Left colon (tissue), 2 donors: ENCODE data around the gene NXPE3. TPM values are rescaled to one million over a fixed set of nuclear protein-coding genes. Genes with fewer than 3 reads are reported as not detected.

Source experiments
- ATAC-seq: fragments of 200-7000 bp; cut with Tn5 transposase; one replicate; pipeline ENCODE4 v1.9.1; 2020; ENCODE audit warnings: mild to moderate bottlenecking, moderate library complexity
- DNase-seq, 2 donors: peaks; one replicate each; pipeline ENCODE4 v3.0.0-alpha.2; 2020
- intact Hi-C, 2 donors: fragments of 100-400 bp; cut with DNase I in 1 of 2; cut with micrococcal nuclease in 1 of 2; formaldehyde crosslinking; loops; one replicate each; pipeline versions ENCODE4 v1.11.2 to v1.14.0; 2022; cut with DNase I, micrococcal nuclease
- total RNA-seq, 2 donors: library from RNA; stranded (reverse); fragmentation: NEBNext Ultra II Directional; extraction: Animal tissue kit (Norgen Biotek cat#: 25700); gene quantifications; one replicate each; pipeline ENCODE4 v1.2.1, GENCODE V29; 2021
- donor health status: DM: no; HTN: no; CAD: no.
- donor health status: DM: yes; HTN: yes; CAD: no.

Gene NXPE3
- total RNA-seq, 2 donors from 2014 or later, result 2.7 to 5.4 TPM

DNA sequence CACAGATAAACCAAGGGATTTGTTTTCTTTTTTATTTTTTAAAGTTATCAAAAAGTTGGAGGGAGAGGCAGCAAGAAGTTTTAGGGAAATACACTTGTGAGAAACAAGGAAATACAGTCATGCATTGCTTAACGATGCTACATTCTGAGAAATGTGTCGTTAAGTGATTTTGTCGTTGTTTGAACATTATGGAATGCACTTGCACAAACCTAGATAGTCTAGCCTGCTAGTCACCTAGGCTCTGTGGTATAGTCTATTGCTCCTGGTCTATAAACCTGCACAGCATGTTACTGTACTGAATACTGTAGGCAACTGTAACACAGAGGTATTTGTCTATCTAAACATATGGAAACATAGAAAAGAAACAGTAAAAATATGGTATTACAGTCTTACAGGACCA, 68.3 kb downstream of the NXPE3 start:
- ATAC-seq (no peak), DNase-seq (no peak)

DNA sequence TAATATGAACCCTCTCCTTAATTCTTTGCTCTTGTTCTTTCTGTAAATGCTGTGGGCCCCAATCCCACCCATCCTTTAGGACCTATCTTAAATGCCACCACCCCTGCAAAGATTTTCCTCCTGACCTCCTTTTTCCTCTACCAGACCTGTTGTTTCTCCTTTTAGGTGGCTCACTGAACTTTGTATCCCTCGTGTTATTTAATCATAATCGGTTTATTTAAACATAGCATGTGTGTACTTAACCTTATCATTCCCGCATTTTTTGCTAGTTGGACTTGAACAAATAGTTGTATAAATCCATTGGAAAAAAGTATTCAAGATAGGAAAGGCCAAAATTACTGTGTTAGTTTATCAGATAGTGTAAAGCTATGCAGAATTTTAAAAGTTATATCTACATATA, 69.3 kb downstream of the NXPE3 start:
- intact Hi-C loops, result no loop called here
- DNase-seq (no peak), ATAC-seq (peak; percentile 40)

More for the DNA sequence above, 68.3 kb downstream of the NXPE3 start:
- intact Hi-C loops, result no loop called here

DNA sequence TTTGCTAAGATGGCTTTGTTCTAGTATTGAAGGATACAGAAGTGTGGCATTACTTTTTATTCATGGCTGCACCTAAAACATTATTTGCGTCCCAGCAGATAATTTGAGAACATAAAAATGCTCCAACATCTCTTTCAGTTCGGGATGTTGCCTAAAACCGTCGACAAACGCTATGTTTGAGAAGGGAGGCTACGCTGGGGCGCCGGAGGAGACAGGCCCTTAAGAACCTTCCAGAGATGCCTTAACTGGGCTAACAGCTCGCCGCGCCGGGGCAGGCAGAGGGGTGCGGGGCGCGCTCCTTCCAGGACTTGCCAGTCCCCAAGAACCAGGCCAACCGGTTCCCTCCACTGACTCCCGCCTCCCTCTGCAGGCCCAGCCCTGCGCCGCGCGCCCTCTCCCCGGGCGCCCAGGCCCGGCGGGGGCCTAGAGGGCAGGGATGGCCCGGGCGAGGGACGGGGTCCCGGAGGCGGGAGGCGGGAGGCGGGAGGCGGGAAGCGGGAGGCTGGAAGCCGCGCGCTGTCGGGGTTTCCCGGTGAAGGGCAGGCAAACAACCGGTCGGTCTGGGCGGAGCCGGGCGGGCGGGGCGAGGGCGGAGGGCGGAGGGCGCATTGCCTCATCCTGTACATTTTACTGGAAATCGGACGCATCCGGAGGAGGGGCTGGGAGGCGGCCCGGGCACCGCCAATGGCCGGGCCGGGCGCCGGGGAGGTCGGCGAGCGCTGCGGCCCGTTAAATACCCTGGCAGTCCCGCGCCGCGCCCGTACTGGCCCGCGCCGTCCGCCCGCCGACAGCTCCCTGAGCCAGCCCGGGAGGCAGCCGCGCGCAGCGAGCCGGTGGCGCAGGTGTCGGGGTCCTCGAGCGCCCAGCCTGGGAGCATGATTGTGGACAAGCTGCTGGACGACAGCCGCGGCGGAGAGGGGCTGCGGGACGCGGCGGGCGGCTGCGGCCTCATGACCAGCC, 70.0 kb downstream of the NXPE3 start, which contains the start of gene NFKBIZ:
NFKBIZ (plus strand) TSS at position 761 of the 960 bp plus-strand sequence; CDS start at position 876, 115 bp downstream.
- intact Hi-C loops, result no loop called here
- ATAC-seq (peak; percentile 81), DNase-seq (peak; percentile 97 to 98)

DNA sequence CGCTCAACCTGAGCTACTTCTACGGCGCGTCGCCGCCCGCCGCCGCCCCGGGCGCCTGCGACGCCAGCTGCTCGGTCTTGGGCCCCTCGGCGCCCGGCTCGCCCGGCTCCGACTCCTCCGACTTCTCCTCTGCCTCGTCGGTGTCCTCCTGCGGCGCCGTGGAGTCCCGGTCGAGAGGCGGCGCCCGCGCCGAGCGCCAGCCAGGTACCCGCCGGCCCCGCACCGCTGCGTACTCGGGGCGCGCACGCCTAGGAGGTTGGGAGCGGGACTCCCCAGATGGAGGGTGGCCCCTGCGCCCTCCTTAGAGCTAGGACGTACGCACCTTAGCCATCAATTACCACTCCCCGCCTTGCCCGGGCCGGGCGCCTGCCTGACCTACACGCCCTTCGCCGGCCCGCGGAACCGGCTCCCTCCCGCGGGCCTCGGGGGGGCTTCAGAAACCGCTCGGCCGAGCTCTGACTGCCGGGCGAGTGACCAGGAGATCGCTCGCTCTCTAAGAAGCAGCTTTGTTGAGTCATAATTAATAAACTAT, 70.8 kb downstream of the NXPE3 start:
- DNase-seq, result peak; percentile 35 to 66
- intact Hi-C loops, result loop anchor here in 1 of 2 donors (5.0 to 10.0 kb wide), 2 partner anchors 37 to 235 kb away; no protein-coding TSS in a partner anchor
- ATAC-seq, result peak; percentile 13

DNA sequence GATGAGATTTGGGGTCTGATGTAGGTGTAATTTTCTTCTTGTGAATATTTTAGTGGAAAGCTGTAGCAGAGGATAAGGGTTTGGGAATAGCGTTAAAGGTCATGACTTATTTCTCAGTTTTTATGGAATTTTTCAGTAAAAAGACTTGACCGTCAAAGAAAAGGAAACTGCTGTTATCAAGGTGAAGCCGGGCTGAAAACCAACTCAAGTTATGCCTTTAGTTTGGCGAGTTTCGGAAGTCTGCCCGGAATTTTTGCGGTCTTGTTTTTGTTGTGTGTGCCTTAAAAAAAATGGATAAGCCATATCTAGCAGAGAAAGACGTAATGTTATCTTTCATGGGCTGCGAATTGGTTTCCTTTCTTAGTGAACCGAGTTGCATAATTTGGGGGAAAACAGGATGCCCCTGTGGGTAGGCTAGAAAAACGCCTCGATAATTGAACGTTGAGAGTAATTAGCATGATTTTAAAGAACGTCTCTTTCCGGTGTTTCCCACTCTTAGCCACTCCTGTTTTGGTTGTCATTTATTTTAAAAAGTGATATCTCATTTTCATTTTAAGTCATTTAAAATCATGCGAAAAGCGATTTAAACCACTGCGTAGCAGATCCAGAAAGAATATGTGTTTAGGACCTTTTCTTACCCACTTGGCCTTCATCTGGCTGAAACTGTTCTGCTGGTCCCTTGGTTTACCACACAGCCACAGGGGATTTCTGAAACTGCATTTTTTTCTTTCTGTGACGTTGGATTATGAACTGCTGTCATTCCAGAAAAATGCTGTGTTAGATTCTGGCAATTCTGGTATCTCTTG, 71.4 kb downstream of the NXPE3 start:
- intact Hi-C loops, result loop anchor here in 1 of 2 donors (5.0 to 10.0 kb wide), 2 partner anchors 38 to 234 kb away; no protein-coding TSS in a partner anchor
- no peak for ATAC-seq
- DNase-seq, result no peak

DNA sequence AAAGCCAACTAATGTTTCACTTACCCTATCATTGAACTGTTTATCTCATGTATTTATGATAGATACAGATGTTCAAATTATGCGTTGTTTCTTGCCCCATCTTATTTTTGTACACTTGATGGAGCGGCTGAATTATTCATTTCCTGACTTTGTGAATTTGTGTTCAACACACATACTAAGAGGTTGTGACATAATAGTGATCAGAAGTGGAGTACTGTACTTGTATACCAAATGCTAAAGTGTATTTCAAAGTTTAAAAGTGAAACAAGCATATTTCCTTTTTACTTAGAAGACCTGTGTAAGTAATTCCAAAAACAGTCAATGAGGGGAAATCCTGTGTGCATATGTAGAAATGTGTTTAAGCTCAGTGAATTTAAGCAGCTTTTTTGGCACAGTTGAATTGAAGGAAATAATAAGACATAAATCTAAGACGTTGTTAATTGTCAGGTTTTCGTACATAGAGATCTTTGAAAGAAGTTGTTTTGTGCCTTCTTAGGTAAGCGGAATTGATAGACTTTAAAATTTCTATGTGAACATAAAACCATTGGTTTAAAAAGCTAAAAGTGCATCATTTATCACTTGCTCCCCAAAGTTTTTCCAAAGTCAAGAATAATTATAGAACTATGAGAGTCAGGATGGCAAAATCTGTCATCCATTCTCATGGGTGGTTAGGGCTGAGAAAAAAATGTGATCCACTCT, 72.2 kb downstream of the NXPE3 start:
- ATAC-seq (no peak), DNase-seq (no peak)
- intact Hi-C loops, result loop anchor here in 1 of 2 donors (5.0 to 10.0 kb wide), 2 partner anchors 39 to 234 kb away; no protein-coding TSS in a partner anchor

DNA sequence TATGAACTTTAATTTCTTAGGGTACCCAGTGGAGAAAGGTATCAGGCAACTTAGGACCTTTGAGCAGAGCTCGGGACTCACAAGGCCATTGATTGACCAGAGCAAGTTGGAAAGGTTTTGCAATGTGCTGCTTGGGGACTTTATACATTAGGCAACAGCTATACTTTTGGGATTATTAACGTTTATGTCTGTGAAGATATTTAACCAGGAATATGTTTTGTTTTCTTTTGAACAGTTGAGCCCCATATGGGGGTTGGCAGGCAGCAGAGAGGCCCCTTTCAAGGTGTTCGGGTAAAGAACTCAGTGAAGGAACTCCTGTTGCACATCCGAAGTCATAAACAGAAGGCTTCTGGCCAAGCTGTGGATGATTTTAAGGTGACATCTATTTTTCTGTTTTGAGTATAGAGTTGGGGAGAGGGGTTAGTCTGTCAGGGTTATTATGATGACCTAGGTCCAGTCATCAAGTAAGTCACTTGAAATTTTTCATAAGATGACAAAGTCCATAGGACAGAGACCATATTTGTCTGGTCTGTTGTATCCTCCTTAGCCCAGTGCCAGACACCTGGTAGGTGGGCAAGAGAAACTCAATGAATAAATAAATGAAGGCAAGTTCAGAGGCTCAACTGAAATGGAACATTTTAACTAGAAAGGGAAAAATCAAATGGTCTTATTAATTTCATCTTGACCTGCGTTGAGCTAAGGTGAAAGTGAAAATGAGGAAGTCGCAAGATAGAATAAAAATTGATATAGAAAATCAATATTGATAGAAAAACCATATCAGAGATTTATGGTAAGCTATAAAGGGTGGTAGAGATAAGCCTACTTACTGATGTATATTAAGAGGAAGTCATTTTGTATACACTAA, 73.1 kb downstream of the NXPE3 start:
- intact Hi-C loops, result loop anchor here in 1 of 2 donors (5.0 to 10.0 kb wide), 2 partner anchors 40 to 233 kb away; no protein-coding TSS in a partner anchor
- no peak for DNase-seq
- ATAC-seq, result peak; percentile 4

DNA sequence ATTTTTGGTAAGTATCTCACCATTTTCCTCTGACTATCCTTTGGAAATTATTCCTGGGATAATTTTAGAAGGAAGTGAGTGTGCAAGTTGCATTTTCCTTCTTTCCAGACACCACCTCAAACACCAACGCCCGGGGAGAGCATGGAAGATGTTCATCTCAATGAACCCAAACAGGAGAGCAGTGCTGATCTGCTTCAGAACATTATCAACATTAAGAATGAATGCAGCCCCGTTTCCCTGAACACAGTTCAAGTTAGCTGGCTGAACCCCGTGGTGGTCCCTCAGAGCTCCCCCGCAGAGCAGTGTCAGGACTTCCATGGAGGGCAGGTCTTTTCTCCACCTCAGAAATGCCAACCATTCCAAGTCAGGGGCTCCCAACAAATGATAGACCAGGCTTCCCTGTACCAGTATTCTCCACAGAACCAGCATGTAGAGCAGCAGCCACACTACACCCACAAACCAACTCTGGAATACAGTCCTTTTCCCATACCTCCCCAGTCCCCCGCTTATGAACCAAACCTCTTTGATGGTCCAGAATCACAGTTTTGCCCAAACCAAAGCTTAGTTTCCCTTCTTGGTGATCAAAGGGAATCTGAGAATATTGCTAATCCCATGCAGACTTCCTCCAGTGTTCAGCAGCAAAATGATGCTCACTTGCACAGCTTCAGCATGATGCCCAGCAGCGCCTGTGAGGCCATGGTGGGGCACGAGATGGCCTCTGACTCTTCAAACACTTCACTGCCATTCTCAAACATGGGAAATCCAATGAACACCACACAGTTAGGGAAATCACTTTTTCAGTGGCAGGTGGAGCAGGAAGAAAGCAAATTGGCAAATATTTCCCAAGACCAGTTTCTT, 74.2 kb downstream of the NXPE3 start:
- ATAC-seq (no peak), DNase-seq (peak in 1 of 2 donors; percentile 26)
- intact Hi-C loops, result loop anchor here in 1 of 2 donors (5.0 to 10.0 kb wide), 2 partner anchors 41 to 232 kb away; no protein-coding TSS in a partner anchor

DNA sequence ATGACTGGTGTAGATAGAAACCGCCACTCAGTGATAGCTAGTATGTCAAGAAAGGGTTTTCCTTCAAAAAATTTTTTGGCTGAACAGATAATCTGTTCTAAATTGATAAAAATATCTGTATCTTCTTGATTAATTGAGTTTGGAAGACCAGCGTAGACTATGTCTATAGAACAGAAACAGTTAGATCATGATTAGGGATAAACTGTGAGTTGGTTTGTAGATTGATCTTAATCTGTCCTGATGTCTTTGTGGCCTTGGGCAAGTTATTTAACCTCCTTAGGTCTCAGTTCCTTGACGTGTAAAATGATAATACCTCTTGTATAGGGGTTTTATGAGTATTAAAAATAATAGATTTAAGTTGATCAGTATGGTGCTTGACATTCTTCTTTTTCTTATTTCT, 75.0 kb downstream of the NXPE3 start:
- DNase-seq (no peak), ATAC-seq (no peak)
- intact Hi-C loops, result loop anchor here in 1 of 2 donors (5.0 to 10.0 kb wide), 2 partner anchors 42 to 231 kb away; no protein-coding TSS in a partner anchor

DNA sequence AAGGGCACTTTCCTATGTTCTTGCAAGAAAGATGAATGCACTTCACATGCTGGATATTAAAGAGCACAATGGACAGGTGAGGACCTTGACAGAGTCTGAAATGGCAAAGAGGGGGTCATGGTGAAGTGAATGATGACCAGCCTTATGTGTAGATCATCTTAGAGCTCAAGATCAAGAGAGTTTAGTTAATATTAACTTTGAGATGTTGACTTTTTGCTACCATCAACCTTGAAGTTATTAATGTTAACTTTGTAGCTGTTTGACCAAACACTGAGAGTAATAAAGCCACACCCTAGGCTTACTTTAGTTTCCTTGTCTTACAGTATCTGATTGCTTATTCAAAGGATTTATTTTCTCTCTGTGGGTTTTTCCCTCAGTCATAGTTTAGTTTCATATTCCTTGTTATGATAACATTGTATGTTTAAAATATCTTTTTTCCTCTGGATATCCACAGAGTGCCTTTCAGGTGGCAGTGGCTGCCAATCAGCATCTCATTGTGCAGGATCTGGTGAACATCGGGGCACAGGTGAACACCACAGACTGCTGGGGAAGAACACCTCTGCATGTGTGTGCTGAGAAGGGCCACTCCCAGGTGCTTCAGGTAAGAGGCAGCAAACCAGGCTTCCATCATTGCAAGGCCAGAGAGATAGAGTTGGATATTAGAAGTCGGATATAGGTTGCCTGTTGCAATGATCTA, 75.7 kb downstream of the NXPE3 start:
- ATAC-seq (peak; percentile 73), DNase-seq (peak in 1 of 2 donors; percentile 51)
- intact Hi-C loops, result loop anchor here in 1 of 2 donors (5.0 to 10.0 kb wide), 2 partner anchors 42 to 230 kb away; no protein-coding TSS in a partner anchor

DNA sequence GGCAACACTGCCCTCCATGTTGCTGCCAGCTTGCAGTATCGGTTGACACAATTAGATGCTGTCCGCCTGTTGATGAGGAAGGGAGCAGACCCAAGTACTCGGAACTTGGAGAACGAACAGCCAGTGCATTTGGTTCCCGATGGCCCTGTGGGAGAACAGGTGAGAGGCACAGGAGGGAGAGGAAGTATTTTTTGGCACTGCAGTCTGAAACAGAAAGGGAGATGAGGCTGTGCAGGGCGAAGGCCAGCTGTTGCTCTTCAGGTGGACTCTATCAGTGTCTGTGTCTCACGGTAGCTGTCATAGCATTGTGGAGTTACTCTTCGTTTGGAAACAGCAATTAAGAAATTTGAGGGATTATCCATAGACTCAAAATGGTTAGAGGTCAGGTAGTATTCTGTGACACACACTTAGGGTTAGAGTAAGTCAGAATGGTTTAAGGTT, 78.3 kb downstream of the NXPE3 start:
- intact Hi-C loops, result loop anchor here in 1 of 2 donors (10.0 kb wide), 1 partner anchor 227 kb away; no protein-coding TSS in a partner anchor
- ATAC-seq (no peak), DNase-seq (no peak)

DNA sequence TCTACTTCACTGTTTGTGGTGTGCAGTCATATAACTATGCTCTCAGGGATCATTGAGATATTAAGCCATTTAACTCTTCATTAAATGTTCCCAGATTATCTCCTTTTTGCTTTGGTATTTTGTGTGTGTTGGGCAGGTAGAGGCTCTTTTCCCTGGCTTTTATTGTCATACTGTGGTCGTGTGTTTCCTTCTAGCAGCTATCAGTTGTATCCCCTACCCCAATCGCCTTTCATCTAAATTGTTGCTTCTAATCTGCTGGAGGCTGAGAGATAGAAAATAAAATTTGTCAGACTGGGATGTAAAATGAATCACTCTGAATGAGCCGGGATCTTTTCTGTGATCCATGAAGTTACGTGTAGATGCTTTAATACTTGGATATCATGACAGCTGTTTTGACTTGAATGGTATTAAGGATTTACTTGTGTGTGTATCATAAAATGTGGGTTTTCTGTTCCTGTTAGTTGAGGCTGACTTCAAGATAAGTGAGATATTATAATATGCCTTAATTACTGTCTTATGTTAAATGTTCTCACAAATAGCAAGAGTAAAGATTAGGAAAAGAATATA, 79.5 kb downstream of the NXPE3 start:
- intact Hi-C loops, result loop anchor here in 1 of 2 donors (10.0 kb wide), 1 partner anchor 226 kb away; no protein-coding TSS in a partner anchor
- DNase-seq (no peak), ATAC-seq (no peak)

DNA sequence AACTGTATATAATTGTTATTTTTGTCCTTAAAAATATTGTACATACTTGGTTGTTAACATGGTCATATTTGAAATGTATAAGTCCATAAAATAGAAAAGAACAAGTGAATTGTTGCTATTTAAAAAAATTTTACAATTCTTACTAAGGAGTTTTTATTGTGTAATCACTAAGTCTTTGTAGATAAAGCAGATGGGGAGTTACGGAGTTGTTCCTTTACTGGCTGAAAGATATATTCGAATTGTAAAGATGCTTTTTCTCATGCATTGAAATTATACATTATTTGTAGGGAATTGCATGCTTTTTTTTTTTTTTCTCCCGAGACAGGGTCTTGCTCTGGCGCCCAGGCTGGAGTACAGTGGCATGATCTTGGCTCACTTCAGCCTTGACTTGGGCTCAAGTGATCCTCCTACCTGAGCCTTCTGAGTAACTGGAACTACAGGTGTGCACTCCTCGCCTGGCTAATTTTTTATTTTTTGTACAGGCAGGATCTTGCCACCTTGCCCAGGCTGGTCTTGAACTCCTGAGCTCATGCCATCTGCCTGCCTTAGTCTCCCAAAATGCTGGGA, 81.0 kb downstream of the NXPE3 start:
- intact Hi-C loops, result loop anchor here in 1 of 2 donors (10.0 kb wide), 1 partner anchor 225 kb away; no protein-coding TSS in a partner anchor
- DNase-seq, result no peak
- ATAC-seq, result no peak

DNA sequence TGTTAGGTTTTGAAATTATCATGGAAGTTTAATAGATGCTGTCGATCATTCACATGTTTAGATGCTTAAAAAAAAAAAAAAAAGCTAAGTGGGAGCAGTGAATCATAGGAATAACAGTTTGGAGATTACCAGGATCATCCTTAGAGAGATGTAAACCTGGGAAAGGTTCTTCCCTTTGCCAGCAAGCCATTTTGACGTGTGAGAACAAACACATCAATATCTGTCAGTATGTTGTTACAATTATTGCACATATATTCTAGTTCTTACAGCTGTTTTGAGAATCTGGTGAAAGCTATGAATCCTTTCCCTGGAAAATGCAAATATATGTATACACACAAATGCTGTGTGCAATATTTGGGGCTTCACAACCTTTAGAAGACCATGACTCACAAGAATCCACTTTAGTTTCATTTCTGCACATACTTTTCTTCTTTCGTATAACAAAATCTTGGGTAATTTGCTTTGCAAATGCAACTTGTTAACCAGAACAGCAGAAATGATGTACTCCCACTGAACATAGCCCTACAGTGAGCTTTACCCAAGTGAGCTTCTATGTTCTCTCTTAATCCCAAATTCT, 82.3 kb downstream of the NXPE3 start:
- ATAC-seq (no peak), DNase-seq (no peak)
- intact Hi-C loops, result no loop called here
